CD4-positive, CD25-positive, alpha-beta regulatory T cell (primary cell): Measurements from ENCODE around the gene ADAT2. TPM values are rescaled to one million over a fixed set of nuclear protein-coding genes. Genes with fewer than 3 reads are reported as not detected.
"Not testable (repeated sequence)": the region's sequence is repeated elsewhere in the genome, so short reads cannot be mapped to it uniquely, and the experiment has no call there.

ENCODE experiments used
- ATAC-seq, 2 donors: fragments of 150-1000 bp; cut with Tn5 transposase; one replicate each; pipeline ENCODE4 v1.10.0; 2021; ENCODE audit warnings: low read depth in 2 of 2, moderate number of reproducible peaks in 2 of 2, moderate library complexity in 1 of 2
- DNase-seq, 3 donors: peaks; one replicate each; pipeline versions ENCODE4 v3.0.0 to v3.0.0-alpha.2; 2012 to 2022; ENCODE audit warnings: mixed read lengths in 1 of 3
- H3K27ac ChIP-seq: one replicate; pipeline ENCODE4 v1.7.0; 2013; ENCODE audit warnings: mild to moderate bottlenecking, low read length; ENCODE audit not compliant: insufficient read depth, poor library complexity, severe bottlenecking
- H3K27me3 ChIP-seq: one replicate; pipeline ENCODE4 v1.7.0; 2013; ENCODE audit warnings: low read length; ENCODE audit not compliant: control insufficient read depth, insufficient read depth
- H3K36me3 ChIP-seq: one replicate; pipeline ENCODE4 v1.7.0; 2013; ENCODE audit warnings: mild to moderate bottlenecking, low read length, moderate library complexity; ENCODE audit not compliant: control insufficient read depth, insufficient read depth
- H3K4me1 ChIP-seq: 2 replicates; pipeline ENCODE4 v1.7.0; 2013; ENCODE audit warnings: mild to moderate bottlenecking, low read length; ENCODE audit not compliant: insufficient read depth, control insufficient read depth, poor library complexity, severe bottlenecking
- H3K4me3 ChIP-seq: one replicate; pipeline ENCODE4 v1.7.0; 2013; ENCODE audit warnings: low read depth, mild to moderate bottlenecking, low read length, moderate library complexity
- H3K9me3 ChIP-seq, 2 experiments: 1 replicate in 1 of 2; 2 replicates in 1 of 2; pipeline ENCODE4 v1.7.0; 2013; ENCODE audit warnings: low read length in 2 of 2, mild to moderate bottlenecking in 1 of 2, moderate library complexity in 1 of 2; ENCODE audit not compliant: control insufficient read depth in 2 of 2
- H3K27ac Mint-ChIP-seq, 3 donors: one replicate each; pipeline ENCODE4 v1.8.0; 2020 to 2022; ENCODE audit warnings: mild to moderate bottlenecking in 3 of 3, mixed read lengths in 3 of 3, moderate library complexity in 2 of 3
- H3K27me3 Mint-ChIP-seq: one replicate; pipeline ENCODE4 v1.8.0; 2022; ENCODE audit warnings: mild to moderate bottlenecking, mixed read lengths
- H3K36me3 Mint-ChIP-seq: one replicate; pipeline ENCODE4 v1.8.0; 2020; ENCODE audit warnings: mixed read lengths
- H3K4me1 Mint-ChIP-seq, 4 donors: one replicate each; pipeline ENCODE4 v1.8.0; 2020 to 2022; ENCODE audit warnings: mixed read lengths in 4 of 4, mild to moderate bottlenecking in 1 of 4
- H3K4me3 Mint-ChIP-seq, 4 donors: one replicate each; pipeline ENCODE4 v1.8.0; 2020 to 2022; ENCODE audit warnings: mild to moderate bottlenecking in 4 of 4, mixed read lengths in 4 of 4, moderate library complexity in 3 of 4
- H3K9me3 Mint-ChIP-seq, 7 donors: one replicate each; pipeline ENCODE4 v1.8.0; 2020 to 2022; ENCODE audit warnings: mixed read lengths in 7 of 7, mild to moderate bottlenecking in 3 of 7, moderate library complexity in 2 of 7
- polyA plus RNA-seq, 4 donors: library from polyadenylated mRNA; unstranded; fragments of 300-500 nt; fragmentation: Illumina TruSeq; gene quantifications; one replicate each; pipeline ENCODE4 v1.2.3, GENCODE V29; 2021
- total RNA-seq: library from RNA; stranded (reverse); gene quantifications from one replicate; pipeline ENCODE4 v1.2.3, GENCODE V29; 2022

The ADAT2 gene
- total and polyA plus RNA-seq, 5 donors from 2014 or later = 1.1 to 31.1 (median 1.7) TPM

DNA sequence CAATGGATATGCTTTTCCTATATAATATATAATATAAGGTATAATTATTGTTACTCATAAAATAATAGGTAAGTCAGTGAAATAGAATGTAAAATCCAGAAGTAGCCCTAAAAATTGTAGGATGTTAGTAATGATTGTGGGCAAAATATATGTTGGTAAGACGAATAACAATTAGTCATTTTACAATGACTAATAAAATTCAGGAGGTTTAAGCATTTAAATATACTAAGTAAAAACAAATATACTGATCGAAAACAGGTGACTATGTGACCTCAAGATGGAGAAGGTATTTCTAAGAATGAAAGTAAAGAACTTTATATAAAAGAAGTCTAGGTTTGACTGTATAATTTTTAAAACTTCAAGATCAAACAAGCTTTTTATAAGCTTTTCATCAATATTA lies 32.1 kb upstream of the ADAT2 start:
- H3K9me3 ChIP-seq = no peaks in the 10 kb centered on the region
- peaks cover 6% of the 10 kb centered on the region for H3K36me3 ChIP-seq
- H3K4me1 ChIP-seq = no peaks in the 10 kb centered on the region
- Mint-ChIP-seq H3K4me3 (no peak overlapping the region), H3K27me3 (no peaks in the 10 kb centered on the region), H3K9me3 (peaks cover 0 to 2% (median 0%) of the 10 kb centered on the region in 7 donors), H3K36me3 (peaks cover 15% of the 10 kb centered on the region), H3K4me1 (peaks cover 0 to 2% (median 0%) of the 10 kb centered on the region in 4 donors), H3K27ac (no peak overlapping the region)
- ATAC-seq = no peak
- no peaks in the 10 kb centered on the region for H3K27me3 ChIP-seq
- H3K4me3 ChIP-seq = no peak overlapping the region
- no peak overlapping the region for H3K27ac ChIP-seq
- peak in 1 of 3 donors; percentile 6 for DNase-seq

DNA sequence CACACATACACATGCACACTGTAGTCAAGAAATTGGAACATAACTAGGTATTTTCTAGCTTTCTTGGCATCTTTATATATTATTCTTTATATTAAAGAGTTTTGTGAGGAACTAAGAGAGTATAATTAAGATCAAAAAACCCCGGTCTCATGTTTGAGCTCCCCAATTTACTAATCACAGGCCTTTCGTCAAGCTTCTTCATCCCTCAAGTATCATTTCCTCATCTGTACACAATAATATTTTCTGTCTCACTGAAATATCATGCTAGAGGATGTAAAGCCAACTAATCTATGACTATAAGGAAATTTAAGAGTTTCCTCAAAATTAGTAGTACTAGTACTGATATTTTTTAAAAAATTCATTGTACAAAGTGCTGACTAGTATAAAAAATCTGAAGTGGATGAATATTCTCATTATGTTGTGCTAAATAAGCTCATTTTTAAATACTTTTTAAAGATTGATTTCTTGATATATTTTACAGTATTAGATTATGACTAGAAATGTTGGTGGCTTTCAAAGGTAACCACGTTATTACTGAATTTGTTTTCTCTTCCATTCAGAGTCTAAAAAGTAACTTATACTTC lies 28.1 kb upstream of the ADAT2 start:
- no peak overlapping the region for H3K27ac Mint-ChIP-seq
- no peak overlapping the region for H3K27ac ChIP-seq
- H3K4me3 ChIP-seq = no peak overlapping the region
- no peaks in the 10 kb centered on the region for H3K4me1 ChIP-seq
- H3K4me3 Mint-ChIP-seq = no peak overlapping the region
- peaks cover 0 to 2% (median 0%) of the 10 kb centered on the region in 7 donors for H3K9me3 Mint-ChIP-seq
- H3K36me3 Mint-ChIP-seq = peaks cover 41% of the 10 kb centered on the region
- peaks cover 0 to 3% (median 0%) of the 10 kb centered on the region in 4 donors for H3K4me1 Mint-ChIP-seq
- ATAC-seq (no peak), DNase-seq (no peak)
- no peaks in the 10 kb centered on the region for H3K27me3 ChIP-seq
- no peaks in the 10 kb centered on the region for H3K27me3 Mint-ChIP-seq
- no peaks in the 10 kb centered on the region for H3K9me3 ChIP-seq
- H3K36me3 ChIP-seq = peaks cover 26% of the 10 kb centered on the region

DNA sequence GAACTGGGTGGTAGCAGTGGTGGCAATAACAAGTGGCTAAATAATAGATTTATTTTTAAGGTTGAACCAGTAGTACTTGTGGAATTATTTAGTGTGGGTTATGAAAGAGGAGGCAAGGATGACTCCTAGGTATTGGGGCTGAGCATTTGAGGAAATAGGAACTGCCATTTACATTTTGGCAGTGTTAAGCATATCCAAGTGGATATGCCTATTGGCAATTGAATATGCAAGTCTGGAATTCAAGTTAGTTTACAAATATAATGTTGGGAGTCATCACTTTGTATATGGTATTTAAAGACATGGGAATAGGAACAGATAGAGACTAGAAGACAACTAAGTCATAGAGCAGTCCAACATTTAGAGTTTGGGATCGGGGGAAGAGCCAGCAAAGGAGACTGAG lies 26.1 kb upstream of the ADAT2 start:
- H3K27ac Mint-ChIP-seq = no peak overlapping the region
- peaks cover 0 to 3% (median 0%) of the 10 kb centered on the region in 4 donors for H3K4me1 Mint-ChIP-seq
- no peaks in the 10 kb centered on the region for H3K27me3 Mint-ChIP-seq
- no peak overlapping the region for H3K27ac ChIP-seq
- H3K36me3 Mint-ChIP-seq = peaks cover 59% of the 10 kb centered on the region
- no peaks in the 10 kb centered on the region for H3K9me3 ChIP-seq
- H3K4me3 Mint-ChIP-seq = no peak overlapping the region
- DNase-seq (no peak), ATAC-seq (no peak)
- no peak overlapping the region for H3K4me3 ChIP-seq
- no peaks in the 10 kb centered on the region for H3K9me3 Mint-ChIP-seq
- no peaks in the 10 kb centered on the region for H3K4me1 ChIP-seq
- H3K27me3 ChIP-seq = no peaks in the 10 kb centered on the region
- peaks cover 46% of the 10 kb centered on the region for H3K36me3 ChIP-seq

DNA sequence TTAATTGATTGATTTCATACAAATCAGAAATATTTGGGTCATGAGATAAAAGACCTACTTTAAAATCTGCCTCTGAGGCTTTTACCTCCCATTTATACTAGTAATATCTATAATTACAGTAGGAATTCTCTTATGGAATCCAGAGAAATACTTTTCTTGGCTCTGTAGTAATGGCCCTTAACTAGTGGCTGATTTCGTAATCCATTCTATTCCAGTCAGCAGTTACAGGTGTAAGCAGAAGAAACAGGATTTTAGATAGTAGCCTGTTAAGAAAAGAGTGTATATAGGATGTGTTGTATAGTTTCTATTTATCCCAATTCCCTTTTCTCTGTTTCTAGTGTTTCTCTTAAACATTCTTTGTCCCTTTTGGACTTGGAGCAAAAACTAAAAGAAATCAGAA lies 21.3 kb upstream of the ADAT2 start:
- H3K4me3 ChIP-seq = no peak overlapping the region
- Mint-ChIP-seq H3K4me1 (peaks cover 0 to 3% (median 0%) of the 10 kb centered on the region in 4 donors), H3K27ac (no peak overlapping the region), H3K27me3 (peaks cover 4% of the 10 kb centered on the region), H3K36me3 (peaks cover 71% of the 10 kb centered on the region), H3K4me3 (no peak overlapping the region), H3K9me3 (peaks cover 0 to 1% (median 0%) of the 10 kb centered on the region in 7 donors)
- ATAC-seq = no peak
- no peaks in the 10 kb centered on the region for H3K9me3 ChIP-seq
- H3K27me3 ChIP-seq = no peaks in the 10 kb centered on the region
- no peak overlapping the region for H3K27ac ChIP-seq
- peaks cover 47% of the 10 kb centered on the region for H3K36me3 ChIP-seq
- no peak for DNase-seq
- H3K4me1 ChIP-seq = no peaks in the 10 kb centered on the region

DNA sequence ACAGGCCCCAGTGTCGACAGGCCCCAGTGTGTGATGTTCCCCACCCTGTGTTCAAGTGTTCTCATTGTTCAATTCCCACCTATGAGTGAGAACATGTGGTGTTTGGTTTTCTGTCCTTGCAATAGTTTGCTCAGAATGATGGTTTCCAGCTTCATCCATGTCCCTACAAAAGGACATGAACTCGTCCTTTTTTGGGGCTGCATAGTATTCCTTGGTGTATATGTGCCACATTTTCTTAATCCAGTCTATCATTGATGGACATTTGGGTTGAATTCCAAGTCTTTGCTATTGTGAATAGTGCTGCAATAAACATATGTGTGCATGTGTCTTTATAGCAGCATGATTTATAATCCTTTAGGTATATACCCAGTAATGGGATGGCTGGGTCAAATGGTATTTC lies 18.3 kb upstream of the ADAT2 start:
- H3K27me3 Mint-ChIP-seq, H3K4me3 Mint-ChIP-seq, H3K4me3 ChIP-seq, H3K27ac Mint-ChIP-seq, H3K9me3 ChIP-seq, H3K4me1 ChIP-seq, DNase-seq, H3K27me3 ChIP-seq, ATAC-seq, H3K27ac ChIP-seq, H3K9me3 Mint-ChIP-seq: not testable (repeated sequence)
- peaks cover 50% of the 10 kb centered on the region for H3K36me3 Mint-ChIP-seq
- H3K4me1 Mint-ChIP-seq = peaks cover 0 to 10% (median 0%) of the 10 kb centered on the region in 4 donors
- peaks cover 38% of the 10 kb centered on the region for H3K36me3 ChIP-seq

DNA sequence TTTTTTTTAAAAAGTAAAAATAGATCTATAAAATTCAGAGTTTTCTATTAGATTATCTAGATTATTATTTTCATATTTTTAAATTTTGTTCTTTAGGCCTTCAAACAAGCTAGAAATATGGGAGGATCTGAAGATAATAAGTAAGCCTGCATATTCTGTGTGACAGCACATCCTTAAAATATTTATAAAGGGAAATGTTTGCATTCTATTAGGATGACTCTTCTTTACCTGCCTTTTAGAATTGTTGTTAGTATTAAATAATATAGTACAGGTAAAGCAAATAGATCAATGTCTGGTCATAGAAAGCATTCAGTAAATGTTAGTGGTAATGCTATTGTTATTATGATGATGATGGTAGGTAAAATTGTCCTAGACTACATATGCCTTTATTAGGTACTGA lies 17.5 kb upstream of the ADAT2 start:
- H3K4me3 Mint-ChIP-seq = no peak overlapping the region
- Histone ChIP-seq H3K4me3 (no peak overlapping the region), H3K27me3 (no peaks in the 10 kb centered on the region), H3K4me1 (no peaks in the 10 kb centered on the region), H3K9me3 (no peaks in the 10 kb centered on the region), H3K36me3 (peaks cover 34% of the 10 kb centered on the region), H3K27ac (no peak overlapping the region)
- ATAC-seq (no peak), DNase-seq (no peak)
- peaks cover 0 to 1% (median 0%) of the 10 kb centered on the region in 7 donors for H3K9me3 Mint-ChIP-seq
- H3K36me3 Mint-ChIP-seq = peaks cover 48% of the 10 kb centered on the region
- peaks cover 4% of the 10 kb centered on the region for H3K27me3 Mint-ChIP-seq
- H3K27ac Mint-ChIP-seq = no peak overlapping the region
- H3K4me1 Mint-ChIP-seq = peaks cover 0 to 10% (median 0%) of the 10 kb centered on the region in 4 donors

DNA sequence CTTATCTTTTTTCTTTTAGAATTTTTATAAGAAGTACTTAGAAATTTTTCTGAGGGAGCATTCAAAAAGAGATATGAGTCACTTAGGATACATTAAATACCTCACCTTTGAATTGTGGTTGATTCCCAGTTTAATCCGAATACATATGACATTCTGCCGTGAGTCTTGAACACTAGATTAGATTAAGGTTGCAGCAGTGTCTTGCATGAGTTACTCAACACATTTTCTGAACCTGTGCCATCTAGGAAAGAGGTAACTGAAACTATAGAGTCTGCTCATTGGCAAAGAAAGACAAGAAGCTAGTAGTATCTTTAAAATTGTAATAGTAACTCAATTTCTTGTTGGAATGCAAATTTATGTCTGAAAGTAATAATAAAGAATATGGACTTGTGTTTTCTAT lies 15.1 kb upstream of the ADAT2 start:
- Histone ChIP-seq H3K4me3 (no peak overlapping the region), H3K9me3 (no peaks in the 10 kb centered on the region), H3K27me3 (no peaks in the 10 kb centered on the region), H3K36me3 (peaks cover 38% of the 10 kb centered on the region), H3K4me1 (no peaks in the 10 kb centered on the region), H3K27ac (no peak overlapping the region)
- H3K27me3 Mint-ChIP-seq = peaks cover 4% of the 10 kb centered on the region
- ATAC-seq (no peak), DNase-seq (no peak)
- no peak overlapping the region for H3K4me3 Mint-ChIP-seq
- H3K4me1 Mint-ChIP-seq = peaks cover 5 to 10% (median 7%) of the 10 kb centered on the region in 4 donors
- H3K27ac Mint-ChIP-seq = no peak overlapping the region
- H3K36me3 Mint-ChIP-seq = peaks cover 44% of the 10 kb centered on the region
- peaks cover 0 to 1% (median 0%) of the 10 kb centered on the region in 7 donors for H3K9me3 Mint-ChIP-seq
